Lower lobe of right lung (tissue), 2 donors: ENCODE measurements around the gene CALCB. TPM values are rescaled to one million over a fixed set of nuclear protein-coding genes. Genes with fewer than 3 reads are reported as not detected.
"Not testable (repeated sequence)": the region's sequence is repeated elsewhere in the genome, so short reads cannot be mapped to it uniquely, and the experiment has no call there.

Experiments used
- ATAC-seq, 2 donors: fragments of 200-7000 bp; cut with Tn5 transposase; one replicate each; pipeline ENCODE4 v1.9.1; 2020 to 2022; ENCODE audit warnings: mild to moderate bottlenecking in 2 of 2, moderate library complexity in 2 of 2
- DNase-seq: peaks from one replicate; pipeline ENCODE4 v3.0.0-alpha.2; 2020
- H3K27ac ChIP-seq: fragments of 200-600 bp; one replicate; pipeline ENCODE4 v1.8.0; 2022
- H3K27me3 ChIP-seq: fragments of 200-600 bp; one replicate; pipeline ENCODE4 v1.8.0; 2022; ENCODE audit warnings: low read depth
- H3K36me3 ChIP-seq: fragments of 200-600 bp; one replicate; pipeline ENCODE4 v1.8.0; 2022; ENCODE audit warnings: mild to moderate bottlenecking
- H3K4me1 ChIP-seq: fragments of 200-600 bp; one replicate; pipeline ENCODE4 v1.8.0; 2022
- H3K4me3 ChIP-seq: fragments of 200-600 bp; one replicate; pipeline ENCODE4 v1.8.0; 2022; ENCODE audit warnings: mild to moderate bottlenecking
- H3K9me3 ChIP-seq: fragments of 200-600 bp; one replicate; pipeline ENCODE4 v1.8.0; 2022
- CTCF ChIP-seq: fragments of 200-600 bp; IDR thresholded peaks from one replicate; pipeline ENCODE4 v1.8.0; 2022; ENCODE audit warnings: antibody characterized with exemption, mild to moderate bottlenecking
- intact Hi-C: fragments of 100-400 bp; cut with DNase I; formaldehyde crosslinking; loops from one replicate; pipeline ENCODE4 v1.11.0; 2022
- long read RNA-seq: library from polyadenylated mRNA; unstranded; transcript quantifications from one replicate; pipeline ENCODE4 v2.0.0, GENCODE V29; 2021
- total RNA-seq: library from RNA; stranded (reverse); fragmentation: NEBNext Ultra II Directional; extraction: Animal tissue kit (Norgen Biotek cat#: 25700); gene quantifications from one replicate; pipeline ENCODE4 v1.2.1, GENCODE V29; 2021
- donor health status: DM: no; HTN: yes; CAD: no; lungs with severe emphysema.

Gene CALCB, protein sequence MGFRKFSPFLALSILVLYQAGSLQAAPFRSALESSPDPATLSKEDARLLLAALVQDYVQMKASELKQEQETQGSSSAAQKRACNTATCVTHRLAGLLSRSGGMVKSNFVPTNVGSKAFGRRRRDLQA
- not detected for total RNA-seq
- long read RNA-seq: 0 reads

- ATAC-seq: peak; percentile 35 to 41
Measured at GRCh38 chr11:15073361-15074205, at the start of gene CALCB. TSS of gene CALCB (plus strand) at chr11:15073593. CDS start at chr11:15074719, 1,126 bp downstream.

DNA sequence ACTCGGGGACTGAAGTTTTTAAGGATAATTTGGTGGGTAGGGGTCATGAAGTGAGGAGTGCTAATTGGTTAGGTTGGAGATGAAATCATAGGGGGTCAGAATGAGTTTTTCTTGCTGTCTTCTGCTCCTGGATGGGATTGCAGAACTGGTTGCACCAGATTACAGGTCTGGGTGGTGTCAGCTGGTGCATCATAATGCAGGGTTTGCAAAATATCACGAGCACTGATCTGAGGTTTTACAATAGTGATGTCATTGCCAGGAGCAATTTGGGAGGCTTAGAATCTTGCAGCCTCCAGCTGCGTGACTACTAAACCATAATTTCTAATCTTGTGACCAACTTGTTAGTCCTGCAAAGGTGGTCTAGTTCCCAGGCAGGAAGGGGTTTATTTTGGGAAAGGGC is 46.4 kb upstream of the CALCB start:
- H3K36me3 ChIP-seq: no peaks in the 10 kb centered on the region
- no peak overlapping the region for H3K27ac ChIP-seq
- TF ChIP-seq CTCF: no peak
- no peaks in the 10 kb centered on the region for H3K4me1 ChIP-seq
- intact Hi-C loops: no loop called here
- H3K9me3 ChIP-seq: no peaks in the 10 kb centered on the region
- no peak overlapping the region for H3K4me3 ChIP-seq
- no peaks in the 10 kb centered on the region for H3K27me3 ChIP-seq
- DNase-seq: no peak
- ATAC-seq: no peak

More at GRCh38 chr11:15073361-15074205, at the start of gene CALCB:
- H3K27ac ChIP-seq: no peak within 1 kb of the TSS
- no peaks in the 10 kb centered on the region for H3K36me3 ChIP-seq
- no peak for TF ChIP-seq CTCF
- peak; percentile 51 for DNase-seq
- intact Hi-C loops: no loop called here
- peaks cover 45% of the 10 kb centered on the region for H3K27me3 ChIP-seq
- peak within 1 kb of the TSS; percentile 44 for H3K4me3 ChIP-seq
- H3K4me1 ChIP-seq: peaks cover 18% of the 10 kb centered on the region
- H3K9me3 ChIP-seq: no peaks in the 10 kb centered on the region

GRCh38 chr11:15027956-15028355 is 45.4 kb upstream of the CALCB start:
- Histone ChIP-seq H3K27ac (no peak overlapping the region), H3K36me3 (no peaks in the 10 kb centered on the region), H3K4me3 (no peak overlapping the region), H3K27me3 (no peaks in the 10 kb centered on the region), H3K4me1 (no peaks in the 10 kb centered on the region), H3K9me3 (no peaks in the 10 kb centered on the region)
- no peak for ATAC-seq
- TF ChIP-seq CTCF: no peak
- intact Hi-C loops: no loop called here
- no peak for DNase-seq

GRCh38 chr11:15028379-15028778 is 45.0 kb upstream of the CALCB start:
- intact Hi-C loops: no loop called here
- H3K4me1 ChIP-seq: no peaks in the 10 kb centered on the region
- ATAC-seq (no peak), DNase-seq (no peak)
- H3K9me3 ChIP-seq: no peaks in the 10 kb centered on the region
- no peak for TF ChIP-seq CTCF
- no peak overlapping the region for H3K4me3 ChIP-seq
- H3K36me3 ChIP-seq: no peaks in the 10 kb centered on the region
- no peak overlapping the region for H3K27ac ChIP-seq
- H3K27me3 ChIP-seq: no peaks in the 10 kb centered on the region

DNA sequence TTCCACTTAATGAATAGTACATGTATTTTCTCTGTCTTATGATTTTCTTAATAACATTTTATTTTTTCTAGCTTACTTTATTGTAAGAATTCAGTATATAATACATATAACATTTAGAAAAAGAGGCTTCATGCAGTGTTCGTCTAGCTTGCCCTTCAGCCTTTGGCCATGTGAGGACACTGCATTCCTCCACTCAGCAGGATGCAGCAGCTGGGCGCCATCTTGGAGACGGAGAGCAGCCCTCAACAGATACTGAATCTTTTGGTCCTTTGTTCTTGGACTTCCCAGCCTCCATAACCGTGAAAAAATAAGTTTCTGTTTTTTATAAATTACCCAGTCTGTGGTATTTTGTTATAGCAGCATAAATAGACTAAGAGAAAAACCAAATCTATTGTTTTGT is 41.4 kb upstream of the CALCB start:
- ATAC-seq, intact Hi-C loops: not testable (repeated sequence)

DNA sequence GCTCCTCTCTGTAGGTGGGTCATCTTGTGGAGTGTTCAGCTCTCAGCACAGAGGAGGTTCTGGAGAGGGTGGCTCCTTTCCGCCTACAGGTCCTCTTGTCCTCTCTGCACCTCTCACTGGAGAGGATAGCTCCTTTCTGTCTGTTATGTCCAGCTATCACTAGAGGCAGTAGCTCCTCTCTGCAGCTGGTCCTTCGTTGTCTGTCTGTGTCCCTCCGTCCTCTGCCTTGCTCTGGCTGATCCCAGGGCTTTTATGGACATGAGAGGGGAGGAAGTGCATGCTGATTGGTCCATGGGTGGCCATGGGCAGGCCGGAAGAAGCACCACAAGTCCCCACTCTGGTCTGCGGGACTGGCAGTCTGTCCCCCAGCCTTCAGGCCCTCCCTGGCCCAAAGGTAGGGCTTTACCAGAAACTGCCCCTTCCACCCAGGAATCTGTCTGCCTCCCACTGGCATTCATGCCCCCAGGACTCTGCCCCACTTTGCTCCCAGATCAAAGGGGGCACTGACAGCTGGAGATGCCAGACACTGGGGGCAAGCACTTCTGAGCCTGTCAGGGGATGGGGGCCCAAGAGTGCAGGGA is 38.6 kb upstream of the CALCB start:
- Histone ChIP-seq H3K27me3 (peaks cover 4% of the 10 kb centered on the region), H3K9me3 (no peaks in the 10 kb centered on the region), H3K4me1 (no peaks in the 10 kb centered on the region), H3K4me3 (no peak overlapping the region), H3K27ac (no peak overlapping the region), H3K36me3 (no peaks in the 10 kb centered on the region)
- intact Hi-C loops: no loop called here
- DNase-seq: no peak
- no peak for TF ChIP-seq CTCF
- no peak for ATAC-seq

More for the DNA sequence above, 41.4 kb upstream of the CALCB start:
- not testable (repeated sequence) for H3K36me3 ChIP-seq, DNase-seq, H3K27ac ChIP-seq, H3K4me3 ChIP-seq, H3K4me1 ChIP-seq, H3K27me3 ChIP-seq, H3K9me3 ChIP-seq
